ENCODE measurements around the gene SND1.

DNA sequence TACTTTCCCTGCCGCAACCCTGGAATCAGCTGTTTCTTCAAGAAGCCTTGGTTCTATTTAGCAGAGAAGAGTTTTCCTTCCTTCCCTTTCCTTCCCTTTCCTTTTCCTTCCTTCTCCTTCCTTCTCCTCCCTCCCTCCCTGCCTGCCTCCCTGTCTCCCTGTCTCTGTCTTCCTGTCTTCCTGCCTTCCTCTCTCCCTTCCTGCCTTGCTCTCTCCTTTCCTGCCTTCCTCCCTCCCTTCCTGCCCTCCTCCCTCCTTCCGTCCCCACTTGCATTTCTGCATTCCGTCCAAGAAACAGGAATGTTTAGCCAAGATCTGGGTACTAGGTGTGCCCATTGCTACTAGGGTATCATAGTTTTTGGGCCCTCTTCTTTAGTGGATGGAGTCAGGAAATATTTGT lies 21.9 kb downstream of the SND1 start:
- no peak for TF ChIP-seq EZH2 (IDR thresholded peaks at IDR 0.05)
- TF ChIP-seq POLR2AphosphoS5 (IDR thresholded peaks at IDR 0.05; ENCODE audit: borderline replicate concordance, low read depth, low read length): no peak
- no peak for TF ChIP-seq FOXP2 (optimal IDR thresholded peaks at IDR 0.05; ENCODE audit: control extremely low read depth, extremely low read length, insufficient read depth)
